ENCODE results near the gene RNF152.

Gene RNF152

GRCh38 chr18:61892683-61893308, at the start of gene RNF152:
TSS of gene RNF152 (minus strand) at chr18:61893007. CDS start at chr18:61816463, 76,544 bp downstream.
- Mint-ChIP-seq H3K27ac (peak within 1 kb of the TSS; percentile 10), H3K27me3 (peaks cover 16% of the 10 kb centered on the region), H3K4me3 (peak within 1 kb of the TSS; percentile 82), H3K36me3 (no peaks in the 10 kb centered on the region), H3K9me3 (no peaks in the 10 kb centered on the region), H3K4me1 (peaks cover 12% of the 10 kb centered on the region)

GRCh38 chr18:61941948-61942471, 49.2 kb upstream of the RNF152 start:
- Mint-ChIP-seq H3K9me3 (no peaks in the 10 kb centered on the region), H3K36me3 (no peaks in the 10 kb centered on the region), H3K4me1 (peaks cover 19% of the 10 kb centered on the region), H3K27ac (no peak overlapping the region), H3K4me3 (no peak overlapping the region), H3K27me3 (no peaks in the 10 kb centered on the region)

- peaks cover 19% of the 10 kb centered on the region for H3K4me1 Mint-ChIP-seq
- H3K36me3 Mint-ChIP-seq = peaks cover 2% of the 10 kb centered on the region
- H3K9me3 Mint-ChIP-seq = no peaks in the 10 kb centered on the region
- H3K4me3 Mint-ChIP-seq = no peak overlapping the region
- H3K27ac Mint-ChIP-seq = no peak overlapping the region
- H3K27me3 Mint-ChIP-seq = peaks cover 8% of the 10 kb centered on the region
These were observed 46.4 kb upstream of the RNF152 start for GRCh38 chr18:61939046-61939674.

GRCh38 chr18:61935362-61935761, 42.6 kb upstream of the RNF152 start:
- no peaks in the 10 kb centered on the region for H3K4me1 Mint-ChIP-seq
- H3K27me3 Mint-ChIP-seq = peaks cover 12% of the 10 kb centered on the region

GRCh38 chr18:61931654-61932379, 39.0 kb upstream of the RNF152 start:
- Mint-ChIP-seq H3K4me1 (peaks cover 4% of the 10 kb centered on the region), H3K4me3 (no peak overlapping the region), H3K9me3 (peaks cover 7% of the 10 kb centered on the region), H3K36me3 (peaks cover 5% of the 10 kb centered on the region), H3K27me3 (peaks cover 12% of the 10 kb centered on the region), H3K27ac (no peak overlapping the region)

More at GRCh38 chr18:61935362-61935761, 42.6 kb upstream of the RNF152 start:
- Mint-ChIP-seq H3K27ac (no peak overlapping the region), H3K4me3 (no peak overlapping the region), H3K36me3 (peaks cover 5% of the 10 kb centered on the region), H3K9me3 (peaks cover 7% of the 10 kb centered on the region)

GRCh38 chr18:61929881-61930640, 37.3 kb upstream of the RNF152 start:
- H3K9me3 Mint-ChIP-seq = peaks cover 7% of the 10 kb centered on the region
- H3K4me3 Mint-ChIP-seq = no peak overlapping the region
- H3K36me3 Mint-ChIP-seq = peaks cover 3% of the 10 kb centered on the region
- peaks cover 6% of the 10 kb centered on the region for H3K27me3 Mint-ChIP-seq
- H3K27ac Mint-ChIP-seq = peak overlapping the region; percentile 62
- H3K4me1 Mint-ChIP-seq = peaks cover 19% of the 10 kb centered on the region

GRCh38 chr18:61926532-61926931, 33.7 kb upstream of the RNF152 start:
- Mint-ChIP-seq H3K4me3 (peak overlapping the region; percentile 33), H3K36me3 (no peaks in the 10 kb centered on the region), H3K9me3 (no peaks in the 10 kb centered on the region), H3K27ac (no peak overlapping the region), H3K27me3 (no peaks in the 10 kb centered on the region), H3K4me1 (peaks cover 19% of the 10 kb centered on the region)

- Mint-ChIP-seq H3K9me3 (no peaks in the 10 kb centered on the region), H3K4me1 (peaks cover 19% of the 10 kb centered on the region), H3K27me3 (no peaks in the 10 kb centered on the region), H3K36me3 (no peaks in the 10 kb centered on the region), H3K4me3 (no peak overlapping the region), H3K27ac (no peak overlapping the region)
These were observed 31.7 kb upstream of the RNF152 start for GRCh38 chr18:61924550-61924949.

GRCh38 chr18:61922435-61922834, 29.6 kb upstream of the RNF152 start:
- H3K4me1 Mint-ChIP-seq = peaks cover 30% of the 10 kb centered on the region
- H3K9me3 Mint-ChIP-seq = no peaks in the 10 kb centered on the region
- H3K4me3 Mint-ChIP-seq = no peak overlapping the region
- H3K36me3 Mint-ChIP-seq = no peaks in the 10 kb centered on the region
- no peaks in the 10 kb centered on the region for H3K27me3 Mint-ChIP-seq
- H3K27ac Mint-ChIP-seq = no peak overlapping the region

- H3K9me3 Mint-ChIP-seq = no peaks in the 10 kb centered on the region
- no peak overlapping the region for H3K4me3 Mint-ChIP-seq
- no peak overlapping the region for H3K27ac Mint-ChIP-seq
- H3K27me3 Mint-ChIP-seq = no peaks in the 10 kb centered on the region
- H3K36me3 Mint-ChIP-seq = no peaks in the 10 kb centered on the region
- H3K4me1 Mint-ChIP-seq = peaks cover 25% of the 10 kb centered on the region
These were observed 28.9 kb upstream of the RNF152 start for GRCh38 chr18:61921621-61922235.

GRCh38 chr18:61917818-61918217, 25.0 kb upstream of the RNF152 start:
- no peaks in the 10 kb centered on the region for H3K9me3 Mint-ChIP-seq
- H3K4me1 Mint-ChIP-seq = peaks cover 14% of the 10 kb centered on the region
- H3K27me3 Mint-ChIP-seq = no peaks in the 10 kb centered on the region
- H3K36me3 Mint-ChIP-seq = no peaks in the 10 kb centered on the region
- peak overlapping the region; percentile 72 for H3K27ac Mint-ChIP-seq
- no peak overlapping the region for H3K4me3 Mint-ChIP-seq

- Mint-ChIP-seq H3K4me3 (no peak overlapping the region), H3K36me3 (no peaks in the 10 kb centered on the region), H3K27ac (no peak overlapping the region), H3K27me3 (peaks cover 2% of the 10 kb centered on the region), H3K9me3 (no peaks in the 10 kb centered on the region), H3K4me1 (peaks cover 3% of the 10 kb centered on the region)
These were observed 19.7 kb upstream of the RNF152 start for GRCh38 chr18:61912476-61912875.

- no peaks in the 10 kb centered on the region for H3K36me3 Mint-ChIP-seq
- no peaks in the 10 kb centered on the region for H3K4me1 Mint-ChIP-seq
- peaks cover 4% of the 10 kb centered on the region for H3K27me3 Mint-ChIP-seq
- H3K9me3 Mint-ChIP-seq = no peaks in the 10 kb centered on the region
- no peak overlapping the region for H3K4me3 Mint-ChIP-seq
- H3K27ac Mint-ChIP-seq = no peak overlapping the region
These were observed 17.3 kb upstream of the RNF152 start for GRCh38 chr18:61910101-61910500.

- H3K27ac Mint-ChIP-seq = no peak overlapping the region
These were observed 15.9 kb upstream of the RNF152 start for GRCh38 chr18:61908661-61909060.

More at GRCh38 chr18:61908661-61909060, 15.9 kb upstream of the RNF152 start:
- Mint-ChIP-seq H3K9me3 (no peaks in the 10 kb centered on the region), H3K4me3 (no peak overlapping the region), H3K36me3 (no peaks in the 10 kb centered on the region), H3K4me1 (no peaks in the 10 kb centered on the region), H3K27me3 (peaks cover 6% of the 10 kb centered on the region)
